Activated CD8-positive, alpha-beta T cell treated with anti-CD3 and anti-CD28 coated beads for 36 hours (primary cell): ENCODE data around the gene MRFAP1L1. TPM values are rescaled to one million over a fixed set of nuclear protein-coding genes. Genes with fewer than 3 reads are reported as not detected.

Experiments used
- ATAC-seq: fragments of 200-7000 bp; cut with Tn5 transposase; one replicate; pipeline ENCODE4 v1.10.0; 2021; ENCODE audit warnings: mild to moderate bottlenecking, moderate library complexity
- CTCF ChIA-PET: fragments of 350-600 bp; sonication (Branson Sonifier 250); formaldehyde crosslinking; loops from one replicate; lab custom pipeline; 2021; ENCODE audit warnings: antibody characterized with exemption; lab: Charles Lee
- POLR2A ChIA-PET: fragments of 350-600 bp; sonication (Branson Sonifier 250); formaldehyde crosslinking; loops from one replicate; lab custom pipeline; 2021; ENCODE audit warnings: antibody characterized with exemption; lab: Charles Lee
- DNase-seq: peaks from one replicate; pipeline ENCODE4 v3.0.0-alpha.2; 2020
- H3K27ac Mint-ChIP-seq: one replicate; pipeline ENCODE4 v1.8.0; 2021; ENCODE audit warnings: mild to moderate bottlenecking, mixed read lengths
- H3K27me3 Mint-ChIP-seq: one replicate; pipeline ENCODE4 v1.8.0; 2021; ENCODE audit warnings: mixed read lengths
- H3K36me3 Mint-ChIP-seq: one replicate; pipeline ENCODE4 v1.8.0; 2021; ENCODE audit warnings: low read depth, mixed read lengths
- H3K4me1 Mint-ChIP-seq: one replicate; pipeline ENCODE4 v1.8.0; 2021; ENCODE audit warnings: low read depth, mixed read lengths
- H3K4me3 Mint-ChIP-seq: one replicate; pipeline ENCODE4 v1.8.0; 2021; ENCODE audit warnings: mild to moderate bottlenecking, moderate library complexity, mixed read lengths
- H3K9me3 Mint-ChIP-seq: one replicate; pipeline ENCODE4 v1.8.0; 2021; ENCODE audit warnings: mixed read lengths
- CTCF ChIP-seq: fragments of 200-600 bp; IDR thresholded peaks from one replicate; pipeline ENCODE4 v1.8.0; 2022; ENCODE audit warnings: antibody characterized with exemption, mild to moderate bottlenecking
- intact Hi-C: fragments of 100-400 bp; cut with micrococcal nuclease; formaldehyde crosslinking; loops from one replicate; pipeline ENCODE4 v1.10.0; 2022
- total RNA-seq, 2 experiments: library from RNA; stranded (reverse); gene quantifications; one replicate each; pipeline ENCODE4 v1.2.3, GENCODE V29; 2021

The MRFAP1L1 gene
- total RNA-seq, 2 experiments from 2014 or later, result 36.7 to 39.2 TPM

GRCh38 chr4:6721121-6721520 is 11.5 kb upstream of the MRFAP1L1 start:
- no peak for TF ChIP-seq CTCF
- no peaks in the 10 kb centered on the region for H3K9me3 Mint-ChIP-seq
- DNase-seq, result no peak
- H3K4me1 Mint-ChIP-seq, result peaks cover 17% of the 10 kb centered on the region
- H3K36me3 Mint-ChIP-seq, result peaks cover 12% of the 10 kb centered on the region
- ChIA-PET CTCF (interaction anchor here (0.7 to 8.0 kb wide), 9 partner anchors 57 to 171 kb away, joined by 3 to 205 read pairs (median 10); no protein-coding TSS in a partner anchor), POLR2A (no interaction called here)
- no peaks in the 10 kb centered on the region for H3K27me3 Mint-ChIP-seq
- no peak overlapping the region for H3K4me3 Mint-ChIP-seq
- intact Hi-C loops, result loop anchor here (5.0 kb wide), 1 partner anchor 351 kb away; no protein-coding TSS in a partner anchor
- ATAC-seq, result no peak
- H3K27ac Mint-ChIP-seq, result peak overlapping the region; percentile 9

- Mint-ChIP-seq H3K9me3 (no peaks in the 10 kb centered on the region), H3K36me3 (peaks cover 14% of the 10 kb centered on the region), H3K4me1 (peaks cover 23% of the 10 kb centered on the region), H3K27me3 (no peaks in the 10 kb centered on the region), H3K4me3 (no peak overlapping the region), H3K27ac (peak overlapping the region; percentile 57)
- peak; percentile 57 for ATAC-seq
- peak; percentile 100 for TF ChIP-seq CTCF
- ChIA-PET CTCF (interaction anchor here (0.7 to 8.0 kb wide), 31 partner anchors 13 to 350 kb away, joined by 3 to 205 read pairs (median 4); partner anchors contain the start of gene TBC1D14), POLR2A (interaction anchor here (1.0 kb wide), 1 partner anchor 47 kb away, joined by 3 read pairs; no protein-coding TSS in a partner anchor)
- peak; percentile 86 for DNase-seq
- intact Hi-C loops, result loop anchor here (1.0 to 5.0 kb wide), 2 partner anchors 154 to 352 kb away; no protein-coding TSS in a partner anchor
These were observed 10.6 kb upstream of the MRFAP1L1 start for GRCh38 chr4:6720202-6720699.

GRCh38 chr4:6719611-6720179 is 10.0 kb upstream of the MRFAP1L1 start:
- no peaks in the 10 kb centered on the region for H3K27me3 Mint-ChIP-seq
- H3K4me1 Mint-ChIP-seq, result peaks cover 26% of the 10 kb centered on the region
- H3K9me3 Mint-ChIP-seq, result no peaks in the 10 kb centered on the region
- ATAC-seq, result no peak
- intact Hi-C loops, result loop anchor here (1.0 to 5.0 kb wide), 3 partner anchors 42 to 353 kb away; no protein-coding TSS in a partner anchor
- H3K36me3 Mint-ChIP-seq, result peaks cover 14% of the 10 kb centered on the region
- TF ChIP-seq CTCF, result no peak
- H3K4me3 Mint-ChIP-seq, result no peak overlapping the region
- DNase-seq, result no peak
- ChIA-PET CTCF (interaction anchor here (0.9 to 8.0 kb wide), 26 partner anchors 13 to 350 kb away, joined by 3 to 205 read pairs (median 4); partner anchors contain the start of gene TBC1D14), POLR2A (interaction anchor here (1.0 to 4.9 kb wide), 5 partner anchors 13 to 154 kb away, joined by 3 to 28 read pairs (median 3); partner anchors contain the start of gene KIAA0232)
- H3K27ac Mint-ChIP-seq, result no peak overlapping the region

GRCh38 chr4:6718932-6719610 is 9.4 kb upstream of the MRFAP1L1 start:
- ATAC-seq (no peak), DNase-seq (no peak)
- H3K27ac Mint-ChIP-seq, result no peak overlapping the region
- peaks cover 14% of the 10 kb centered on the region for H3K36me3 Mint-ChIP-seq
- CTCF ChIA-PET, result interaction anchor here (1.0 to 8.0 kb wide), 16 partner anchors 12 to 351 kb away, joined by 3 to 205 read pairs (median 8); partner anchors contain the start of gene TBC1D14
- no peaks in the 10 kb centered on the region for H3K27me3 Mint-ChIP-seq
- no peak for TF ChIP-seq CTCF
- H3K9me3 Mint-ChIP-seq, result no peaks in the 10 kb centered on the region
- H3K4me3 Mint-ChIP-seq, result no peak overlapping the region
- intact Hi-C loops, result loop anchor here (5.0 kb wide), 1 partner anchor 42 kb away; no protein-coding TSS in a partner anchor
- POLR2A ChIA-PET, result interaction anchor here (0.8 to 4.9 kb wide), 6 partner anchors 13 to 155 kb away, joined by 3 to 28 read pairs (median 3); partner anchors contain the start of gene KIAA0232
- peaks cover 26% of the 10 kb centered on the region for H3K4me1 Mint-ChIP-seq
